Medulla oblongata (tissue), 1 donor: ENCODE measurements around the gene PSAPL1.

Experiments
- DNase-seq: peaks from one replicate; pipeline ENCODE4 v3.0.0-alpha.2; 2015; ENCODE audit errors: extremely low spot score

Gene PSAPL1

GRCh38 chr4:7397206-7398103 lies 37.3 kb downstream of the PSAPL1 start:
- no peak for DNase-seq

- DNase-seq, result no peak
Observed at GRCh38 chr4:7396186-7396910, 38.4 kb downstream of the PSAPL1 start.

- DNase-seq, result no peak
Observed at GRCh38 chr4:7395645-7396044, 39.1 kb downstream of the PSAPL1 start.

- no peak for DNase-seq
Observed at GRCh38 chr4:7394681-7395451, 39.9 kb downstream of the PSAPL1 start.

- no peak for DNase-seq
Observed at GRCh38 chr4:7393601-7394575, 40.8 kb downstream of the PSAPL1 start.

- DNase-seq, result peak; percentile 35
Observed at GRCh38 chr4:7392438-7393421, 42.0 kb downstream of the PSAPL1 start.

- DNase-seq, result no peak
Observed at GRCh38 chr4:7391637-7392437, 42.9 kb downstream of the PSAPL1 start.

- DNase-seq, result no peak
Observed at GRCh38 chr4:7390906-7391636, 43.7 kb downstream of the PSAPL1 start.

- DNase-seq, result no peak
Observed at GRCh38 chr4:7390336-7390735, 44.4 kb downstream of the PSAPL1 start.

- no peak for DNase-seq
Observed at GRCh38 chr4:7389719-7390118, 45.0 kb downstream of the PSAPL1 start.

- DNase-seq, result no peak
Observed at GRCh38 chr4:7389101-7389701, 45.5 kb downstream of the PSAPL1 start.

GRCh38 chr4:7388627-7389026 lies 46.1 kb downstream of the PSAPL1 start:
- DNase-seq, result no peak

GRCh38 chr4:7387925-7388324 lies 46.8 kb downstream of the PSAPL1 start:
- DNase-seq, result no peak

GRCh38 chr4:7384929-7385890 lies 49.5 kb downstream of the PSAPL1 start:
- no peak for DNase-seq

GRCh38 chr4:7384003-7384928 lies 50.5 kb downstream of the PSAPL1 start:
- no peak for DNase-seq

GRCh38 chr4:7383266-7383665 lies 51.5 kb downstream of the PSAPL1 start:
- DNase-seq, result no peak
